ENCODE results near the gene UGT8.

DNA sequence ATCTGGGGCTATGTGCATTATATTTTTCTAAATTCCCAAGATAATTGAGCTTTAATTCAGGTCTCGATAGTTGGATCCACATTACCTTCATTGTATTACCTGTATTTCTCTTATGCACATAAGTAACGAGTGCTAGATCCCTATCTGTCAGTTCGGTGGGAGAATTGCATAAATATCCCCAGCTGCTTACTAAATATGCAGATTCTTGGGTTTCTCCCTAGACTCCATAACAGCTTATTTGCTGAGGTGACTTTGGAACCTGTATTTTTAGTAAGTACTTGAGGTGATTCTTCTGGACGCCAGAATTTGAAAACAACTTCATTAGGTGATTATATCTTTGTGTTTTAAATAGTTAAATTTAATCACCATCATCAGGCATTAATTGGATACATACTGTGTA, 15.0 kb downstream of the UGT8 start:
- no peak for TF ChIP-seq GATA2 (IDR thresholded peaks at IDR 0.05; ENCODE audit: low read depth, low read length)
- TF ChIP-seq GATA3 (IDR thresholded peaks at IDR 0.05; ENCODE audit: low read depth, low read length), result no peak

Data from SH-SY5Y (cell line).